Activated CD4-positive, alpha-beta T cell treated with anti-CD3 and anti-CD28 coated beads for 48 hours (primary cell): ENCODE measurements around the gene GPATCH2.
"Not testable (repeated sequence)": the region's sequence is repeated elsewhere in the genome, so short reads cannot be mapped to it uniquely, and the experiment has no call there.

Source experiments
- DNase-seq: peaks from one replicate; pipeline ENCODE4 v3.0.0-alpha.2; 2020

The GPATCH2 gene

DNA sequence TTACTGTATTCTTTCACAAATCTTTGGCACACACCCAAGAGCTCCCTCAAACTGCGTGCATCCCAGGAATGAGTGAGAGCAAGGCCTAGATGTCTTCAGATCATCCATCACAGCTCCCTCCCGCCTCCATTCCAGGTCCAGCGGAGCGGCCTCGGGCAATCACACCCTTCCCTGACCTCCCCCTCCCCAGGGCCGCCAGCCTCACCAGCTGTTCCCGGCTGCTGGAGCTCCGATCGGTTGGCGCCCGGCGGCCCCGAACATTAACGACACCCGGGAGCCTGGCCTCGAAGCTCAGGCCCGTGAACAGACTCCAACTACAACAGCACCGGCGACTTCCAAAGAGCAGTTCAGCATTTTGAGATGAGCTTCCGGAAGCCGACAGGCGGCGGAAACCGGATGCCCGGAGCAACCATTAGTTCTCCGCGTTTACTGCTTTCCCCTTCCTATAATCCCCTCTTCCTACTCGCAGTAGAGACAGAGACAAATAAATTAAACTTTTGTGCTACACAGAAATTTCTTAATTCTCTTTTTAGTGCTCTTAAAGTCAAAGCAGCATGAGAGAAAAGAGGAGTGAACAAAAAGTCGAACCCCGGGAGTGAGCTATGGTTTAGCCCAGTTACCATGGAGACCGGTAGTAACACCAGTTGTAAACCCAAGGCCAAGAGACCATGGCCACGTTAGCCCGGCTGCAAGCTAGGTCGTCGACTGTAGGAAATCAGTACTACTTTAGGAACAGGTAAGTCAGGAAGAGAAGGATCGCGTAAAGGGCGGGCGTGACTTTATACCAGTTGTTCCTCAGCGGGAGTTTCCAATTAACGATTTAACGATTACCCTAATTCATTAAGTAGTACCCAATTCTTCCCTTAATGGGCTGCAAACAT lies at the start of gene GPATCH2, which contains the start of gene SPATA17:
TSS of gene GPATCH2 (minus strand) at position 380 of the 881 bp plus-strand sequence. CDS start at position 261, 119 bp downstream.
TSS of gene SPATA17 (plus strand) at position 634 of the 881 bp plus-strand sequence. CDS start at position 669, 35 bp downstream.
- peak; percentile 80 for DNase-seq

DNA sequence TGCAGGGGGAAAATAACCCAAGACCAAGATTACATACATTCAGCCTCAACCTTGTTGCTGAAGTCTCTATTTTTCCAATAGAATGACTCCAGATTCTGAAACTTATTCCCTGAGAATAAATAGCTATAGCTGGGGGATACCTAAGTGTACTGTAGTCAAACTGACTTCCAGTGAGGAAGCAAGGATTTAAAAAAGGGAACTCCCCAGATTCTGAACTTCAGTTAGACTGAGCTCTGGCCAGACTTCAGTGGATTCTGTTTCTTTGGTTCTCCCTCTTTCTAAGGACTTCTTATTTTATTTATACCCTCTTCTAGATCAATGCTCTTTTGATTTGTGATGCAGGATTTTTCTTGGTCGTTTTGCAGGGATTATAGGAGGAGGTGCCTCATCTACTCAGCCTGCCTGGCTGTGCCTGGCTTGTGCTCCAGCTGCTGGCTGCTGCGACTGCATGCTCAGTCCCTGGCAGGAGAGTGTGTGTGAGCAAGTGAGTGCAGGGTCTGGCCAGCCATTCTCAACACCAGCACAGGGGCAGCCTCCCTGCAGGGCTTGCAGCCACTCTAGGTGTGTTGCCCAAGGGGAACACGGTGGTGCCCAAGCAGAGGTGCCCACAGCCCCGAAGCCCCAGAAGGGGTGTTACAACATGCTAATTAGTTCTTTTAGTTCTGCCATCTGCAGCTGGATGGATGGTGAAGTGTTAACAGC lies 43.3 kb upstream of the GPATCH2 start:
- DNase-seq, result no peak

DNA sequence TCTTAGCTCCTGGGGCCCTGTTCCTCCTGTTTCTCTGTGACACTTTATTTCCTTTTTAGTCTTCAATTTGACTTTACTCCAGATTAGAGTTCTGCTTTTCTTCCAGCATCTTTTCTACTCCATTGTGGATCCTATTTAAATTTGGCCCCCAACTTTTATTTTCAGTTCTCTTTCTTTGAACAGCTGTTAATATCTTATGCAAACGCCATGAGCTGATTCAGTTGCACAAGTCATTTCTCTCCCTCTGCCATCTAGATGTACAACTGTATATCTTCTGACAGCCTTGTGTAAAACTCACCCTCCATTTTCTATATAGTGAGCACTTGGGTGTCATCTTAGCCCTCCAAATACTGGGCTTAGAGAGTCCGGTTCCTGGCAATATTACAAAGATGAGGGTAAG lies 42.5 kb upstream of the GPATCH2 start:
- DNase-seq, result no peak

DNA sequence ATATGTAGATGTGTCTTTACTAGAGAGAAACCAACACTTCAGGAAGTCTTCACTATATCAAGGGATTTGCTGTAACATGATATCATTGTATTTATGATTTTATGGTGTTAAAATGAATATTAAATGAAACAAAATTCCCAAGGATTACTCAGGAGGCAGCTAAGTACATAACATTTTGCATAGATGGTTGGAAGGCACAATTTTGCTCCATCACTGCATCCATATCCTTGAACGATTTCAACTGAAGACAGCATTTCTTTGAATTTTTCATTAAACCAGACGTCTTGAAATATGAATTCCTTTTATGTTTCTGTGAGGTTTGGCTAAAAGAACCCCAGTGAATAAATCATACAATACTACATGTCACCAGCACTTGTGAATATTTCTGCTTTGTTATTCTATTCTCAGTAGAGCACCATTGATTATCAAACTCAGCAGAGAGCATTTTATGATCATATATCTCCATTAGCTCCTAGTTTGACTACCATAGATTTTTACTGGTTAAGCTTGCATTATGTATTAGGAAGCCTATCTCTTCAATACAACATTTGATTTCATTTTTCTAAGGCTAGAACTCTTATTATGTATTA lies 37.6 kb upstream of the GPATCH2 start:
- DNase-seq, result no peak

DNA sequence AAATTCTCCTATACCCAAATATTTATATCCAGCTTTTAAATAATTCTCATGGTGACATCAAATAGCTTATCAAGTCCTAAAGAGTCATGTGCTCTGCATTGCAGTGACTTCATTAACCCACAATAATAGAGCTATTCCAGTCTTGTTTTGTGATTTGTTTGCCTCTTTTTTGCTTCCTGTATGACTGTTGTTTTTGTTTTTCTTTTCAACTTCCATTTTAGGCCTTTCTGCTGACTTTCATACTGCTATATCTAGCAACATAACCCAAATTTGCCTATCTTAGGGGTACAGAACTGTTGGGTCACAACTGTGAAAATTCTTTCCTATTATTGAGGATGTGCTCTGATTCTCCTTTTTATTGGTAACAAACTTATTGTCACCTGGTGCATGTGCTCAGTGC lies 30.5 kb upstream of the GPATCH2 start:
- DNase-seq, result no peak

DNA sequence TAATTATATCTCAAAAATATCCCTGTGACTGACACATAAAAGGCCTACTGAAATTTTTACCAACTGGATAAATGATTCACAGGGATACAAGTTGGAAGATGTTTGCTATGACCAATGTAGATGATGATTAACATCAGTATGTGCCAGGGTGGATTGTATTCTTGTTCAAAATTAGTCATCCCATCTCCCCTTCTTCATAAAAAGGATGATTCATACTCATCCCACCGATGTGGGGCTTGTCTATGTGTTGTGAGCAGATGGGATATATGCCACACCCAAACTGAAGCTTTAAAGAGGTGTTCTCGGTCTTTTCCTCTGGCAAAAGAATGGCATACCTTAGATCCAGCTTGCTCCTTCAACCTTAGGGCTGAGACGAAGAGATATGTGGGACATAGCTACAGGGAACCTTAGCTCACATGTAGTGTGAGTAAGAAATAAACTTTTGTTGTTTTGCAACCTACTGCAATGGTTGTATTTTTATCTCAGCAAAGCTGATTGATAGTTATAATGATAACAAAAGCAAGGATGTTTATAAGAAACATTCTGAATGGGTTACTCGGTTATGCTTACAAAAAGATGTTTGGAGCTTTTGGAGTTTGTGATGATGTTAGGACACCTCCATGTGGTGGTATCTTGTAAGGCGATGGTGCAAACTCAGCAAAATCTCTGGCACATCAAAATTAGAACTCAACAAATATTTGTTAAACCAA lies 29.6 kb upstream of the GPATCH2 start:
- DNase-seq, result no peak

DNA sequence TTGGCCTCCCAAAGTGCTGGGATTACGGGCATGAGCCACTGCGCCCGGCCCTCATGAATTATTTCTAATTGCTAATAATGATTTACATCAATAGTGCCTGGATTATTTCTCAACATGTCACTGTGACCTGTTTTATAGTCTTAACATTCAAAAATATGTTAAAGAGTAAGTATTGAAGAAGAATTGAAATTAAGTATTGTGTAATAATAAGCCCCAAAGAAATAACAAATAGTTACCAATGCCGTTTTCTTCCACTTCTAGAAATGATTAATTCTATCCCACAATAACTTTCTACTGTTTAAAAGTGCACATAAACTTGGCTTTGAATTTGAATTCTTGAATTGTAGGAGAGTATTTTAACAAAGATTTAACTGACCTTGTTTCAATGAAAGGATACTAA lies 19.8 kb upstream of the GPATCH2 start:
- no peak for DNase-seq

DNA sequence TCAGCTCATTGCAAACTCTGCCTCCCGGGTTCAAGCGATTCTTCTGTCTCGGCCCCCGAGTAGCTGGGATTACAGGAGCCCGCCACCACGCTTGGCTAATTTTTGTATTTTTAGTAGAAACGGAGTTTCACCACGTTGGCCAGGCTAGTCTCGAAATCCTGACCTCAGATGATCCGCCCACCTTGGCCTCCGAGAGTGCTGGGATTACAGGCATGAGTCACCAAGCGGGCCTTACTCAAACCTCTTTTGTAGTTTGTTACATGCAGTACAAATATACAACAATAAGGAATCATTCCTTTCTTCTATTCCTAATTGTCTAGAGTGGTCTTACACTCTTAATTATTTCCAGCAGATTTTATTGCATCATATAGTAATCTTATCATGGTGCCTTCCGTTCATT lies 16.9 kb upstream of the GPATCH2 start:
- no peak for DNase-seq

DNA sequence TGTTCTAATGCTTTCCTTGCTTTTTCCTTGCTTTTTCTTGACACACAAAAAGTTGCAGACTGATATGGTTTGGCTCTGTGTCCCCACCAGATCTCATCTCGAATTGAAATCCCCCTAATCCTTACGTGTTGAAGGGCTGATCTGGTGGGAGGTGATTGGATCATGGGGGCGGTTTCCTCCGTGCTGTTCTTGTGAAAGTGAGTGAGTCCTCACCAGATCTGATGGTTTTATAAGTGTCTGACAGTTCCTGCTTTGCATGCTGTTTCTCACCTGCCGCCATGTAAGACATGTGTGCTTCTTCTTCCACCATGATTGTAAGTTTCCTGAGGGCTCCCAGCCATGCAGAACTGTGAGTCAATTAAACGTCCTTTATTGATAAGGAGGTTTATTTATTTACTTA lies 11.6 kb upstream of the GPATCH2 start:
- no peak for DNase-seq

DNA sequence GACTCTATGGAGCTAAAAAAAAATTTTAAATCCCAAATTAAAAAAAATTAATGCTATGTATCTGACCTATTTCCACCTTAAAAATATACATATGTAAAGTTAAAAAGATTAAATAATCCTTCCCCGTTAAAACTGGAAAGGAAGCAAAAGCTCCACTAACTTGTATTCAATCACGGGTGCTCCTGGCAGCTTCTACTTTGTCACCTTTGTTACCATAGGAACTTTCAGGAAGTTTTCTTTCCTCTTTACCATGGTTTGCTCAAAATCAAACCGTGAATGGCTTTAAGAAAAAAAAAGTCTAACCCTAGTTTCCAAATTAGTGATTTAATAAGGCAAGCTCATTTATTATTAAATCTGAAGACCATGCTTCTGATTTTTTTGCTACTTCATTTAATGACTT lies 3.5 kb downstream of the GPATCH2 start:
- no peak for DNase-seq

DNA sequence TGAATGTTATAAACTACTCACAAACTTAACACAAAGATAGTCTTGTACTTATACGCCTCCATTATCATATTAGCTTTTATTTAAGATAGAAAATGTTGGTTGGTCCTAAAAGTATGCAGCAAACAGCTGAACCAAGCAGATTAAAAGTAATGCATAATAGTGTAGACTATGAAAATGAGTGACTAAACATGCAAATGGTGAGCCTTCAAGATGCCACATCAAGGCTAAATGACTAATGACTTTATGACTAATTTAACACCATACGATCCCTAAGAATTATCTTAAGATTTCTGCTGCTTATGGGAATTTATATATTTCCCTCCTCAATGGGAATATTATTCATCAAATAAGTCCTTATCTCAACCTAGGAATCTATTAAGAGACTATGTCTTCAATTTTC lies 4.6 kb downstream of the GPATCH2 start:
- no peak for DNase-seq

DNA sequence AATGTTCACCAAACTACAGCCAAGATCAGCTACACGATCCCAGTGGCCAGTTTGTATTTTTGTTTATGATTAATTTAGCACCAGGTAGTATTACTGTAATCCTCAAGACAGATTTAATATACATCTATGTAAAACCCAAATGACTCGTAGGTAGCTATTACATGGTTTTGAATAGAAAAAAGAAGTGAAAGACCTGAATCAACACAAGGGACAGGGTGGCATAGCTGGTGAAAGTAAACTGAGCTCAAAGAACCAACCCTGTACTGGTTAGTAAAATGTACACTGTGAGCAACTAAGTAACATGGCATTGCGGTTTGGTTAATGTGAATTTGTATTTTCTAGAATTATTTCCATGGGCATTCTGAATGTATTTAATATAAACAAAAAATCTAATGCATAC lies 8.8 kb downstream of the GPATCH2 start:
- DNase-seq, result no peak

DNA sequence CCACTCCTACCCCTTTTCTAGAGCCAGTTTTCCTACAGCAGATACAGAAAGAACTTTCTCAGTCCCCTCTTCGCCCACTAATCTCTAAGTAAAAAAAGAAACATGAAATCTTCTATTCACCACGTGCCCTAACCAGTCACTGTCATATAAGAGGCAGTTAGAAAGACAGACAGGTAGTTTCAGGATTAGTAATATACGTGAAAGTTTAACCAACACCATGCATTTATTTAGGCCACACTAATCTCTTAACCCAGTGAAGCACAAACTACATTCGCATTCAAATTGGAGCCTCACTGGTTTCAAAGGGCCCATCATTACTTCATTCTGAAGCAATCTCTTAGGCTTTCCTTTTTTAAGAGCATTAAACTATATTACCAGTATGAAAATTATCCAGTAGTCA lies 10.1 kb downstream of the GPATCH2 start:
- no peak for DNase-seq

DNA sequence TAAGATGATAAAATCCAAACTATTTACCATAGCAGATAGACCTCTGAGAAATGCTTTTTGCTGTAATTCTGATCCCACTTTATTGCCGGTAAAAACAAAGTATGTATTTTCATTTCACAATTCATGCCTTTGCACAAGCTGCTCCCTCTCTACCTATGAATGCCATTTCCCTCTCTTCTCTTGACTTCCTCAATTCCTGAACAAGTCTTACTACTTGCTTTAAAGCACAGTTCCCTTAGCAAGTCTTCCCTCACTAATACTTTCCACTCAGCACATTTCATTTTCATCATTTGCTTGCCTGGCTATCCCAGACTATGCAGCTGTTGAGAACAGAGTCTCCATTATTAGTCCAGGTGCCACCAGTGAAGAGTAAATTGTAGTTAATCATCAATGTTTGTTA lies 13.8 kb downstream of the GPATCH2 start:
- DNase-seq, result no peak

DNA sequence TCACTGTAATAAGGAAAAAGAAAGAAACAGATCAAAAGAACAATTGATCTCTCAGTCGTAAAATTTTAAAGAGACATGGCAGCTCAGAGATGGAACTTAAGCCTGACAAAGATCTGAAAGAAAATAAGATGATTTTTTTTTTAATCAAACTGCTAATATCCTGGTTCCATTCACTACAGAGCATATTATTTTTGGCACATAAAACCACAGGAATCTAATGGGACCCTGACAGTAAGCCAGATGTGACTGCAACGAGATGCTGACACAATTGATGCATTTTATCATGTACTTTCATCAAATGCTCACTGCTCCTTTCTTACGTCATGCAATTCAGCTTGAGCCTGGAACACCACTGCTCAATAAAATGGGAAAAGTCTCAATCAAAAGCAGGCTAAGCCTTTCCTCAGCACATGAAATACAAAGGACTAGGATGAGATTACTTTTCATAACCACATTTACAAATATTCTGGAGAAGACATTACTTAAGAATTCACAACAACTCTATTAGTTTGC lies 16.6 kb downstream of the GPATCH2 start:
- DNase-seq, result no peak

DNA sequence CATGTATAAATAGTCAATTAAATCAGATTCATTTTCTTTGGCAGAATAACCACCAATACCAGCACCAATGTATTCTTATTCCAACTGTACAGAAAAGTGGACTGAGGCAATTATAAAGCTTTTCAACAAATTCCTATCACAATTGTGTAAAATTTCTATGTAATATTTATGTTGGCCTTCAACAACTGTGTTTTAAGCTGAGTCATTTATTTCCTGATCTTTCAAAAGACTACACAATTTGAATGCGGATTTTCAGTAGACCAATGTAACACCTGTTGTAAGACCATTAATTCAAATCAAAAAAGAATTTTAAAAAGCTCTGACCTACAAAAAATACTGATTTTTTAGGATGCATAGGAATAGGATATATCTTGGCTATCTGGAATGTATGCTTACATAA lies 25.5 kb downstream of the GPATCH2 start:
- DNase-seq, result no peak

DNA sequence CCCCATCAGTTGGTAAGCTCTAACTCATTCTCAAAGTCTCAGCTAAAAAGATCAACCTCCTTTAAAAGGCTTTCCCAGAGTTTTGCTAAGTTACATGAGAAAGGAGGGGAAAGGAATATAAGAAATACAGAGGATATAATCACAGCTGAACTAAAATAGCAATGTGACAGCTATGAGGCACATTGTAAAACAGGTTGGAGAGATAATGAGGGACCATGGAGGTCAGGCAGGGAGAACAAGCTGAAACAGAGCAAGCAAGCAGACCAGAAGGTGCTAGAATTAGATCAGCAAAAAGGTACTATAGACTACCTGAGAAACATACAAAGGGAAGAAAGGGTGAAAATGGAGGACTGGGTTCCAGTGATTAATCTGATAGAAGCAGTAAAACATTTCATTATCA lies 28.5 kb downstream of the GPATCH2 start:
- no peak for DNase-seq

DNA sequence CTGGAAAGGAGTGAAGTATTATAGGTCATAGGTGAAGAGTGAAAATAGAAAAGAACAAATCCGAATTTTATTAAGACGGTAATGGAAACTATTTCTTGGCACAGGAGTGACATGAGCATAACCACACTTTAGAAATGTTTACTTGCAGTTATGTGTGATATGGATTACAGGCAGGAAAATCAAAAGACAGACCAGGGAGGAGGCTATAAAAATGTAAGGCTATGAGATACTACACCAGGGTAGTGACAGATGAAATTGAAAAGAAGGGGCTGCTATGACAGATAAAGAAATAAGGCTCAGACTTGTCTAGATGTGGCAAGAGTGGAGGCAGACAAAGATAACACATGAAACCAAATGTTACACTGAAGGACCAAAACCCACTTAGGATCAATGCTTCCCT lies 31.7 kb downstream of the GPATCH2 start:
- no peak for DNase-seq

DNA sequence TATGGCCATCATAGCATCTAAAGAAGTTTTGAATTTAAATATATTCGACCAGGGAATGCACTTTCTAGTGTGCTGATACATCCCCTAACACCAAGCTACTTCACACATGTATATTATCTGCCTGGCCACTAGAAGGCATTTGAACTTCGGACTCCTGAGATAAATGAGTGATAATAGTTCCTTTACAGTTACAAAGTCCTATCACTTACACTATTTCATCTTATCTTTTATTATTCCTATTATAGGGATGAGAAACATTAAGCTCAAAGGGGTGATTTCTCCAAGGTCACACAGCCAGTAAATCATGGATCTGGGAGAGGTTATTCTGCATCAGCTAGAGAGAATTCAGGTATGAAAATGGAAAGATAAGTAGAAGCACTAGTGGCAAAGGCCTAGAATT lies 40.3 kb downstream of the GPATCH2 start:
- DNase-seq, result no peak

DNA sequence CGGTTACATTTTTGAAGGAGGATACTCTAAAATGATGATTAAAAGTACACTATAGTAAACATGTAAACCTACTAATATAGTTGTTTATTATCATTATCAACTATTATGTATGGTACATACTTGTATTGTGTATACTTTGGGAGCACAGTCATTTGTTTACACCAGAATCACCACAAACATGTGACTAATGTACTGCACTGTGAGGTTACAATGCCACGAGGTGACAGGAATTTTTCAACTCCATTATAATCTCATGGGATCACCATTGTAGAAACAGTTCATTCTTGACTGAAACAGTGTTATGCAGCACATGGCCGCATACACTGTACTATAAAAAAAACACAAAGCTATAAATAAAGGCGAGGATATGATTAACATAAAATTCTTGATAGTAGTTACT lies 44.3 kb downstream of the GPATCH2 start:
- DNase-seq, result no peak

DNA sequence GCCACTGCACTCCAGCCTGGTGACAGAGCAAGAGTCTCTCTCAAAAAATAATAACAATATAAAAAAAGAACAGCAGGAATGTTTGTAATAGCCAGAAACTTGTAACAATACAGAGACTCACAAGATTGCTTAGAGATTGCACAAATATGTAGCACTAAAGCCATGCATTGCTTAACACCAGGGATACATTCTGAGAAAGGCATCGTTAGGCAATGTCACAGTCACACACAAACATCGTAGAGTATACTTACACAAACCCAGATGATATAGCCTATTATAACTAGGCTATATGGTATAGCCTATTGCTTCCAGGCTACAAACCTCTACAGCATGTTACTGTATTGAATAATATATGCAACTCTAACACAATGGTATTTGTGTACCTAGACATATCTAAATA lies 45.3 kb downstream of the GPATCH2 start:
- DNase-seq, result no peak

DNA sequence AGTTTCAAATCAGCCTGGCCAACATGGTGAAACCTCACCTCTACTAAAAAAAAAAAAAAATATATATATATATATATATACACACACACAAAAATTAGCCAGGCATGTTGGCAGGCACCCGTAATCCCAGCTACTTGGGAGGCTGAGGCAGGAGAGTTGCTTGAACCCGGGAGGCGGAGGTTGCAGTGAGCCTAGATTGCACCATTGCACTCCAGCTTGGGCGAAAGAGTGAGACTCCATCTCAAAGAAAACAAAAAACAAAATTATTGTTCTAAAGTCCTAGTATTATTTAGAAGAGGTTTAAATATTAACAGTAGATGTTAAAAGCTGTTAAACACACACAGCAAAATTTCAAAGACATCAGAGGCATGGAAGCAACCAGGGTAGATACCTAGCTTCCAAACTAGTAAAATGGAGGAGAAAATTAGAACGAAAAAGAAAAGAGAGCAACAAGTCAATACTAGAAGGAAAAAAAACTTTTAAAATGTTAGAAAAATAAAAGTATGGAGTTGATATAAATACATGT lies 46.5 kb downstream of the GPATCH2 start:
- not testable (repeated sequence) for DNase-seq

DNA sequence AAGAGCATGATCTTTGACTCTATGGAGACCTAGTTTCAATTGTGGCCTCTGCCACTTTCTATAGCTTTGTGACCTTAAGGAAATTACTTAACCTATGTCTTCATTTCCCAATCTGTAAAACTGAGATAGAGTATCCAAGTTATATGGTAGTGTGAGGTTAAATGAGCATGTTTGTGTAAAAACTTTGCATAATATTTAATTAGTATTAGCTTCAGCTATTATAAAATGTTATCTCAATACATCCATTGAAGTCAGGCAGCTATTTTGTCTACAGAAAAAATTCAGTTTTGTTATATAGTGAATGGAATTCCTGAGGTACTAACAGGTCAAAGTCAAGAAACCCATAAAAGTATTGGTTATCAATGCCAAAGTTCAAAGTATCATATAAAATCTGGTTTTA lies 53.6 kb downstream of the GPATCH2 start:
- DNase-seq, result no peak
